NB4 (cell line): ENCODE measurements around the gene CETP.

Experiments used
- POLR2A ChIP-seq: IDR thresholded peaks from 2 replicates; pipeline ENCODE4 v1.6.1; 2011; ENCODE audit warnings: mild to moderate bottlenecking; ENCODE audit not compliant: insufficient read length; ENCODE audit errors: extremely low read depth
- TF ChIP-seq, protein P1 (sequence below): IDR thresholded peaks from one replicate; pipeline ENCODE4 v1.5.1; 2012; ENCODE audit warnings: low read depth, low read length
- TF ChIP-seq, protein P2 (sequence below): IDR thresholded peaks from 2 replicates; pipeline ENCODE4 v1.6.1; 2011; ENCODE audit warnings: low read depth, low read length

DNA sequence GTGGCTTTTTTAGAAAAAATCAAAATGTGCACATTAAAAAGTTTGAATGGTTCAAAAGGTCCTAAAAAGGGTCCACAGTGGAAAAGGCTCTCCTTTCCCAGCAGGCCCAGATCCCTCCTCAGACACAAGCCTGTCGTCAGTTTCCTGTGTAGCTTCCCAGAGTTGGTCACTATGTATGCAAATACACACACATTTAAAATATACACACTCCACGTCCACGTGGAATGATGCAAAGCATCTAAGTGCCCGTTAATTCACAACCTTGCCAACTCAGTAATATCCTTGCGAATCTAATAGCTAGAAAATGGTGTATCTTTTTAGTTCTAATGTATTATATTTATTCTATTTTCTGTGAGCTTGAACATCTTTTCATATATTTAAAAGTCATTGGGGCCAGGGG, 45.3 kb downstream of the CETP start:
- TF ChIP-seq, protein P1, sequence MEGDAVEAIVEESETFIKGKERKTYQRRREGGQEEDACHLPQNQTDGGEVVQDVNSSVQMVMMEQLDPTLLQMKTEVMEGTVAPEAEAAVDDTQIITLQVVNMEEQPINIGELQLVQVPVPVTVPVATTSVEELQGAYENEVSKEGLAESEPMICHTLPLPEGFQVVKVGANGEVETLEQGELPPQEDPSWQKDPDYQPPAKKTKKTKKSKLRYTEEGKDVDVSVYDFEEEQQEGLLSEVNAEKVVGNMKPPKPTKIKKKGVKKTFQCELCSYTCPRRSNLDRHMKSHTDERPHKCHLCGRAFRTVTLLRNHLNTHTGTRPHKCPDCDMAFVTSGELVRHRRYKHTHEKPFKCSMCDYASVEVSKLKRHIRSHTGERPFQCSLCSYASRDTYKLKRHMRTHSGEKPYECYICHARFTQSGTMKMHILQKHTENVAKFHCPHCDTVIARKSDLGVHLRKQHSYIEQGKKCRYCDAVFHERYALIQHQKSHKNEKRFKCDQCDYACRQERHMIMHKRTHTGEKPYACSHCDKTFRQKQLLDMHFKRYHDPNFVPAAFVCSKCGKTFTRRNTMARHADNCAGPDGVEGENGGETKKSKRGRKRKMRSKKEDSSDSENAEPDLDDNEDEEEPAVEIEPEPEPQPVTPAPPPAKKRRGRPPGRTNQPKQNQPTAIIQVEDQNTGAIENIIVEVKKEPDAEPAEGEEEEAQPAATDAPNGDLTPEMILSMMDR: no peak
- TF ChIP-seq POLR2A: no peak
- TF ChIP-seq, protein P2, sequence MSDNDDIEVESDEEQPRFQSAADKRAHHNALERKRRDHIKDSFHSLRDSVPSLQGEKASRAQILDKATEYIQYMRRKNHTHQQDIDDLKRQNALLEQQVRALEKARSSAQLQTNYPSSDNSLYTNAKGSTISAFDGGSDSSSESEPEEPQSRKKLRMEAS: no peak
